Measurements from ENCODE around the gene IPMK. TPM values are rescaled to one million over a fixed set of nuclear protein-coding genes. Genes with fewer than 3 reads are reported as not detected.

Gene IPMK
- total RNA-seq, 3 donors from 2014 or later (not counting 1 experiment from before 2014, with no cell fraction given): 4.4 to 5.7 (median 4.6) TPM

GRCh38 chr10:58175990-58176900, 91.4 kb downstream of the IPMK start:
- ATAC-seq: no peak
- no peaks in the 10 kb centered on the region for H3K27me3 ChIP-seq (ENCODE audit: control insufficient read depth, insufficient read depth, low read length)
- H3K36me3 Mint-ChIP-seq: no peaks in the 10 kb centered on the region
- no peak overlapping the region for H3K27ac Mint-ChIP-seq
- no peaks in the 10 kb centered on the region for H3K9me3 ChIP-seq (ENCODE audit: control insufficient read depth, insufficient read depth, low read length)
- no peak for TF ChIP-seq CTCF (IDR thresholded peaks at IDR 0.05)
- no peaks in the 10 kb centered on the region for H3K4me1 Mint-ChIP-seq
- intact Hi-C loops (cut with micrococcal nuclease): loop anchor here (10.0 kb wide), 1 partner anchor 209 kb away; the partner anchor contains the start of gene TFAM
- 37% methylated on average over 2 of the region's 2 CpGs for WGBS (ENCODE audit: insufficient coverage)
- DNase-seq: no peak
- peaks cover 0 to 10% of the 10 kb centered on the region in 2 donors for H3K27me3 Mint-ChIP-seq (ENCODE audit: low read depth in 2 of 2)
- no peaks in the 10 kb centered on the region for H3K4me1 ChIP-seq (ENCODE audit: control insufficient read depth, insufficient read depth, low read length)
- H3K27ac ChIP-seq (ENCODE audit: low read length): no peak overlapping the region
- H3K9me3 Mint-ChIP-seq: no peaks in the 10 kb centered on the region
- H3K4me3 ChIP-seq (ENCODE audit: low read length): no peak overlapping the region
- no peaks in the 10 kb centered on the region for H3K36me3 ChIP-seq (ENCODE audit: control insufficient read depth, insufficient read depth, low read length)
- no peak overlapping the region for H3K4me3 Mint-ChIP-seq

- H3K9me3 ChIP-seq (ENCODE audit: control insufficient read depth, insufficient read depth, low read length): no peaks in the 10 kb centered on the region
- WGBS (ENCODE audit: insufficient coverage): 96% methylated on average over 5 of the region's 5 CpGs
- Mint-ChIP-seq H3K4me3 (no peak overlapping the region), H3K36me3 (no peaks in the 10 kb centered on the region), H3K27me3 (ENCODE audit: low read depth in 2 of 2) (peaks cover 0 to 2% of the 10 kb centered on the region in 2 donors), H3K27ac (no peak overlapping the region), H3K9me3 (no peaks in the 10 kb centered on the region), H3K4me1 (no peaks in the 10 kb centered on the region)
- no peak overlapping the region for H3K27ac ChIP-seq (ENCODE audit: low read length)
- no peak for DNase-seq
- H3K36me3 ChIP-seq (ENCODE audit: control insufficient read depth, insufficient read depth, low read length): no peaks in the 10 kb centered on the region
- intact Hi-C loops (cut with micrococcal nuclease): loop anchor here (10.0 kb wide), 1 partner anchor 210 kb away; the partner anchor contains the start of gene TFAM
- no peaks in the 10 kb centered on the region for H3K27me3 ChIP-seq (ENCODE audit: control insufficient read depth, insufficient read depth, low read length)
- H3K4me1 ChIP-seq (ENCODE audit: control insufficient read depth, insufficient read depth, low read length): no peaks in the 10 kb centered on the region
- no peak overlapping the region for H3K4me3 ChIP-seq (ENCODE audit: low read length)
- TF ChIP-seq CTCF (IDR thresholded peaks at IDR 0.05): no peak
- no peak for ATAC-seq
Measured at GRCh38 chr10:58174831-58175230, 92.9 kb downstream of the IPMK start.

GRCh38 chr10:58173391-58173790, 94.3 kb downstream of the IPMK start:
- no peak for TF ChIP-seq CTCF (IDR thresholded peaks at IDR 0.05)
- DNase-seq (no peak), ATAC-seq (no peak)
- Histone ChIP-seq H3K27ac (ENCODE audit: low read length) (no peak overlapping the region), H3K9me3 (ENCODE audit: control insufficient read depth, insufficient read depth, low read length) (no peaks in the 10 kb centered on the region), H3K4me1 (ENCODE audit: control insufficient read depth, insufficient read depth, low read length) (no peaks in the 10 kb centered on the region), H3K36me3 (ENCODE audit: control insufficient read depth, insufficient read depth, low read length) (no peaks in the 10 kb centered on the region), H3K27me3 (ENCODE audit: control insufficient read depth, insufficient read depth, low read length) (no peaks in the 10 kb centered on the region), H3K4me3 (ENCODE audit: low read length) (no peak overlapping the region)
- no peaks in the 10 kb centered on the region for H3K4me1 Mint-ChIP-seq
- intact Hi-C loops (cut with micrococcal nuclease): loop anchor here (10.0 kb wide), 1 partner anchor 211 kb away; the partner anchor contains the start of gene TFAM
- no peak overlapping the region for H3K27ac Mint-ChIP-seq
- WGBS (ENCODE audit: insufficient coverage): 43% methylated on average over 1 of the region's 2 CpGs
- peaks cover 2 to 9% of the 10 kb centered on the region in 2 donors for H3K27me3 Mint-ChIP-seq (ENCODE audit: low read depth in 2 of 2)
- H3K36me3 Mint-ChIP-seq: no peaks in the 10 kb centered on the region
- no peaks in the 10 kb centered on the region for H3K9me3 Mint-ChIP-seq
- H3K4me3 Mint-ChIP-seq: no peak overlapping the region

Data from natural killer cell (primary cell).